Kasumi-1 (cell line): ENCODE data around the gene RHBDD3.
"Not testable (repeated sequence)": the region's sequence is repeated elsewhere in the genome, so short reads cannot be mapped to it uniquely, and the experiment has no call there.

Source experiments
- DNase-seq, 2 experiments: peaks; one replicate each; lab custom pipeline; 2025; lab: John Stamatoyannopoulos, UW

RHBDD3 gene

GRCh38 chr22:29247891-29248290, 19.9 kb downstream of the RHBDD3 start:
- DNase-seq = not testable (repeated sequence)

- DNase-seq = peak; percentile 74 to 85
Measured at GRCh38 chr22:29245626-29246385, 22.0 kb downstream of the RHBDD3 start.

- no peak for DNase-seq
Measured at GRCh38 chr22:29244785-29245625, 22.8 kb downstream of the RHBDD3 start.

- DNase-seq = no peak
Measured at GRCh38 chr22:29243874-29244446, 23.8 kb downstream of the RHBDD3 start.

- DNase-seq = not testable (repeated sequence)
Measured at GRCh38 chr22:29240481-29240880, 27.3 kb downstream of the RHBDD3 start.

GRCh38 chr22:29233277-29233877, 34.4 kb downstream of the RHBDD3 start:
- DNase-seq = no peak

- no peak for DNase-seq
Measured at GRCh38 chr22:29231971-29232959, 35.5 kb downstream of the RHBDD3 start.

GRCh38 chr22:29230972-29231875, 36.6 kb downstream of the RHBDD3 start:
- DNase-seq = no peak

- no peak for DNase-seq
Measured at GRCh38 chr22:29226351-29226981, 41.3 kb downstream of the RHBDD3 start.

- peak in 1 of 2 experiments; percentile 4 for DNase-seq
Measured at GRCh38 chr22:29225422-29226090, 42.2 kb downstream of the RHBDD3 start.

GRCh38 chr22:29224859-29225410, 42.8 kb downstream of the RHBDD3 start:
- no peak for DNase-seq

- no peak for DNase-seq
Measured at GRCh38 chr22:29224121-29224858, 43.5 kb downstream of the RHBDD3 start.

GRCh38 chr22:29219881-29220670, 47.7 kb downstream of the RHBDD3 start:
- DNase-seq = no peak

- not testable (repeated sequence) for DNase-seq
Measured at GRCh38 chr22:29219409-29219782, 48.4 kb downstream of the RHBDD3 start.

- no peak for DNase-seq
Measured at GRCh38 chr22:29218758-29219408, 48.9 kb downstream of the RHBDD3 start.
